Fibroblast of lung (primary cell): ENCODE results near the gene KDM5B. TPM values are rescaled to one million over a fixed set of nuclear protein-coding genes. Genes with fewer than 3 reads are reported as not detected.
"Not testable (repeated sequence)": the region's sequence is repeated elsewhere in the genome, so short reads cannot be mapped to it uniquely, and the experiment has no call there.

Experiments used
- DNase-seq, 2 donors: peaks; one replicate each; pipeline versions ENCODE4 v3.0.0 to v3.0.0-alpha.2; 2010; ENCODE audit warnings: low read depth in 2 of 2
- H2AFZ ChIP-seq: 2 replicates; pipeline ENCODE4 v1.5.1; 2012; ENCODE audit warnings: low read length, control low read depth, inconsistent platforms
- H3K27ac ChIP-seq: 2 replicates; pipeline ENCODE4 v1.5.1; 2011; ENCODE audit warnings: low read length, control low read depth; ENCODE audit not compliant: insufficient read depth
- H3K27me3 ChIP-seq: 2 replicates; pipeline ENCODE4 v1.5.1; 2011; ENCODE audit warnings: mild to moderate bottlenecking, low read length; ENCODE audit not compliant: control insufficient read depth, insufficient read depth
- H3K36me3 ChIP-seq: 2 replicates; pipeline ENCODE4 v1.5.1; 2011; ENCODE audit warnings: low read length; ENCODE audit not compliant: control insufficient read depth, insufficient read depth
- H3K4me1 ChIP-seq: 2 replicates; pipeline ENCODE4 v1.5.1; 2011; ENCODE audit warnings: low read length; ENCODE audit not compliant: control insufficient read depth, insufficient read depth; ENCODE audit errors: extremely low read depth
- H3K4me2 ChIP-seq: 2 replicates; pipeline ENCODE4 v1.5.1; 2011; ENCODE audit warnings: low read length, control low read depth; ENCODE audit not compliant: insufficient read depth; ENCODE audit errors: extremely low read depth
- H3K4me3 ChIP-seq, 4 experiments: fragments of 200-600 bp in 1 of 4; sonication (generic) in 1 of 4; replicated peaks in 1 of 4; 2 replicates each; pipeline ENCODE4 v1.5.1; 2011 to 2016; ENCODE audit warnings: low read length in 4 of 4, low read depth in 3 of 4, mild to moderate bottlenecking in 3 of 4, control low read depth in 2 of 4, inconsistent platforms in 1 of 4, mixed read lengths in 1 of 4; ENCODE audit not compliant: insufficient read depth in 1 of 4; ENCODE audit errors: control extremely low read depth in 1 of 4
- H3K79me2 ChIP-seq: 2 replicates; pipeline ENCODE4 v1.5.1; 2012; ENCODE audit warnings: mild to moderate bottlenecking, low read length, inconsistent platforms; ENCODE audit not compliant: control insufficient read depth, insufficient read depth
- H3K9ac ChIP-seq: 2 replicates; pipeline ENCODE4 v1.5.1; 2011; ENCODE audit warnings: mild to moderate bottlenecking, low read length, control low read depth; ENCODE audit not compliant: insufficient read depth
- H3K9me3 ChIP-seq: 2 replicates; pipeline ENCODE4 v1.5.1; 2012; ENCODE audit warnings: low read depth, low read length; ENCODE audit not compliant: control insufficient read depth, insufficient read depth
- H4K20me1 ChIP-seq: 2 replicates; pipeline ENCODE4 v1.5.1; 2011; ENCODE audit warnings: low read length; ENCODE audit not compliant: control insufficient read depth, insufficient read depth; ENCODE audit errors: extremely low read depth
- EZH2 ChIP-seq: IDR thresholded peaks from 2 replicates; pipeline ENCODE4 v1.5.1; 2012; ENCODE audit warnings: low read length, control low read depth, mild to moderate bottlenecking; ENCODE audit errors: missing control alignments
- polyA plus RNA-seq, 2 donors: library from polyadenylated mRNA; depleted of rRNA in 1 of 2; stranded (reverse) in 1 of 2; unstranded in 1 of 2; fragments of >200 nt; gene quantifications; 2 replicates each; pipeline ENCODE4 v1.2.1, GENCODE V29; 2011 to 2012; ENCODE audit warnings: missing spikeins in 1 of 2
- total RNA-seq: library from RNA; depleted of rRNA; stranded (reverse); fragments of >200 nt; gene quantifications from 2 replicates; pipeline ENCODE4 v1.2.1, GENCODE V29; 2014
- TF ChIP-seq, protein P1 (sequence below), 2 donors: IDR thresholded peaks in 1 of 2; conservative IDR thresholded peaks in 1 of 2; 1 replicate in 1 of 2; 2 replicates in 1 of 2; pipeline ENCODE4 v1.5.1; 2011 to 2012; ENCODE audit warnings: low read length in 2 of 2, control low read depth in 1 of 2, inconsistent platforms in 1 of 2, low read depth in 1 of 2, mild to moderate bottlenecking in 1 of 2

Gene KDM5B
- total and polyA plus RNA-seq, 2 donors (not counting 1 experiment from before 2014, with no cell fraction given): 52.0 to 82.2 TPM

DNA sequence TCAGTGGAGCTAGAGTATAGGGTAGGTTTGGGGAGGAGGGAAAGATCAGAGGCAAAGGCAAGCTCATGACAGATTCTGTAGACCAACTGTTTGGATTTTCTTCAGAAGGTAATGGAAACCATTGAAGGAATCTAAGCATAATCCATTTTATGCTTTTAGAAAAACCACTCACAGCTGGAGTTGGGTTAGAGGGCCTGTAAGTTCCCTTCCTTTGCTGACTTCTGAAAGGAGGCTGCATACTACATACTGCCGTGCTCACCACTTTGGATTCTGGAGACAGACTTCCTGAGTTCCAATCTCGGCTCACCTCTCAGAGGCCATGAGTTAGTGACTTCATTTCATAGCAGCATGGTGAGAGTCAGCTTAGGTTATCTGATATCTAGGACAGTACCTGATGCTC, 91.6 kb downstream of the KDM5B start:
- no peak overlapping the region for H3K9ac ChIP-seq
- DNase-seq: no peak
- peaks cover 33% of the 10 kb centered on the region for H3K27me3 ChIP-seq
- no peak overlapping the region for H3K4me3 ChIP-seq
- no peaks in the 10 kb centered on the region for H3K4me1 ChIP-seq
- H2AFZ ChIP-seq: no peak overlapping the region
- H4K20me1 ChIP-seq: no peaks in the 10 kb centered on the region
- no peaks in the 10 kb centered on the region for H3K79me2 ChIP-seq
- H3K36me3 ChIP-seq: no peaks in the 10 kb centered on the region
- TF ChIP-seq, protein P1, sequence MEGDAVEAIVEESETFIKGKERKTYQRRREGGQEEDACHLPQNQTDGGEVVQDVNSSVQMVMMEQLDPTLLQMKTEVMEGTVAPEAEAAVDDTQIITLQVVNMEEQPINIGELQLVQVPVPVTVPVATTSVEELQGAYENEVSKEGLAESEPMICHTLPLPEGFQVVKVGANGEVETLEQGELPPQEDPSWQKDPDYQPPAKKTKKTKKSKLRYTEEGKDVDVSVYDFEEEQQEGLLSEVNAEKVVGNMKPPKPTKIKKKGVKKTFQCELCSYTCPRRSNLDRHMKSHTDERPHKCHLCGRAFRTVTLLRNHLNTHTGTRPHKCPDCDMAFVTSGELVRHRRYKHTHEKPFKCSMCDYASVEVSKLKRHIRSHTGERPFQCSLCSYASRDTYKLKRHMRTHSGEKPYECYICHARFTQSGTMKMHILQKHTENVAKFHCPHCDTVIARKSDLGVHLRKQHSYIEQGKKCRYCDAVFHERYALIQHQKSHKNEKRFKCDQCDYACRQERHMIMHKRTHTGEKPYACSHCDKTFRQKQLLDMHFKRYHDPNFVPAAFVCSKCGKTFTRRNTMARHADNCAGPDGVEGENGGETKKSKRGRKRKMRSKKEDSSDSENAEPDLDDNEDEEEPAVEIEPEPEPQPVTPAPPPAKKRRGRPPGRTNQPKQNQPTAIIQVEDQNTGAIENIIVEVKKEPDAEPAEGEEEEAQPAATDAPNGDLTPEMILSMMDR (conservative IDR thresholded peaks at IDR 0.05 in 1 of 2, IDR thresholded peaks at IDR 0.05 in 1 of 2; ENCODE audit: low read depth in 1 of 2, low read length in 2 of 2): no peak
- no peak for TF ChIP-seq EZH2
- H3K4me2 ChIP-seq: no peak overlapping the region
- H3K9me3 ChIP-seq: no peaks in the 10 kb centered on the region
- no peak overlapping the region for H3K27ac ChIP-seq

DNA sequence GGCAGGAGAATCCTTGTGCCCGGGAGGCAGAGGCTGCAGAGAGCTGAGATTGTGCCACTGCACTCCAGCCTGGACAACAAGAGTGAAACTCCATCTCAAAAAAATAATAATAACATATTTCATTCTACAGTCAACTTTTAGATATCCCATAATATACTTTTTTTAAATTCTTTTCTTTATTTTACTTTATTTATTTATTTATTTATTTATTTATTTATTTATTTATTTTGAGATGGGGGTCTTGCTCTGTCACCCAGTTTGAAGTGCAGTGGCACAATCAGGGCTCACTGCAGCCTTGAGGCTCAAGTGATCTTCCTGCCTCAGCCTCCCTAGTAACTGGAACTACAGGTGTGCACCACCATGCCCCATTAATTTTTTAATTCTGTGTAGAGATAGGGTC, 94.0 kb downstream of the KDM5B start:
- DNase-seq, H3K36me3 ChIP-seq: not testable (repeated sequence)
- peaks cover 56% of the 10 kb centered on the region for H3K27me3 ChIP-seq

GRCh38 chr1:202713110-202713509, 95.1 kb downstream of the KDM5B start:
- H3K9me3 ChIP-seq: no peaks in the 10 kb centered on the region
- H3K79me2 ChIP-seq: no peaks in the 10 kb centered on the region
- no peak overlapping the region for H2AFZ ChIP-seq
- no peak overlapping the region for H3K27ac ChIP-seq
- H3K9ac ChIP-seq: no peak overlapping the region
- TF ChIP-seq EZH2: no peak
- TF ChIP-seq, protein P1 (conservative IDR thresholded peaks at IDR 0.05 in 1 of 2, IDR thresholded peaks at IDR 0.05 in 1 of 2; ENCODE audit: low read depth in 1 of 2, low read length in 2 of 2): no peak
- no peaks in the 10 kb centered on the region for H4K20me1 ChIP-seq
- no peak overlapping the region for H3K4me3 ChIP-seq
- no peak overlapping the region for H3K4me2 ChIP-seq
- peaks cover 61% of the 10 kb centered on the region for H3K27me3 ChIP-seq
- no peaks in the 10 kb centered on the region for H3K36me3 ChIP-seq
- peak in 1 of 2 donors; percentile 6 for DNase-seq
- no peaks in the 10 kb centered on the region for H3K4me1 ChIP-seq

More for the DNA sequence above, 94.0 kb downstream of the KDM5B start:
- H3K9ac ChIP-seq, H4K20me1 ChIP-seq, H3K4me1 ChIP-seq, H3K79me2 ChIP-seq, H3K9me3 ChIP-seq, H3K27ac ChIP-seq, H3K4me2 ChIP-seq, H2AFZ ChIP-seq, H3K4me3 ChIP-seq: not testable (repeated sequence)
